Immature natural killer cell (primary cell): ENCODE data around the gene EHD3. TPM values are rescaled to one million over a fixed set of nuclear protein-coding genes. Genes with fewer than 3 reads are reported as not detected.

Source experiments
- DNase-seq, 3 donors: peaks; one replicate each; pipeline ENCODE4 v3.0.0; 2022; ENCODE audit warnings: mixed read lengths in 1 of 3
- H3K27ac Mint-ChIP-seq, 6 donors: one replicate each; pipeline ENCODE4 v1.8.0; 2020; ENCODE audit warnings: mixed read lengths in 6 of 6, mild to moderate bottlenecking in 5 of 6, inconsistent platforms in 4 of 6, moderate library complexity in 3 of 6
- H3K27me3 Mint-ChIP-seq, 3 donors: one replicate each; pipeline ENCODE4 v1.8.0; 2020 to 2021; ENCODE audit warnings: low read depth in 3 of 3, mild to moderate bottlenecking in 3 of 3, mixed read lengths in 3 of 3, moderate library complexity in 3 of 3, inconsistent platforms in 1 of 3
- H3K36me3 Mint-ChIP-seq, 3 donors: one replicate each; pipeline ENCODE4 v1.8.0; 2020; ENCODE audit warnings: mixed read lengths in 3 of 3, inconsistent platforms in 2 of 3, mild to moderate bottlenecking in 2 of 3
- H3K4me1 Mint-ChIP-seq, 2 donors: one replicate each; pipeline ENCODE4 v1.8.0; 2020; ENCODE audit warnings: inconsistent platforms in 2 of 2, mild to moderate bottlenecking in 2 of 2, mixed read lengths in 2 of 2, moderate library complexity in 1 of 2
- H3K4me3 Mint-ChIP-seq, 5 donors: one replicate each; pipeline ENCODE4 v1.8.0; 2020; ENCODE audit warnings: mild to moderate bottlenecking in 5 of 5, mixed read lengths in 5 of 5, inconsistent platforms in 3 of 5, moderate library complexity in 3 of 5
- H3K9me3 Mint-ChIP-seq, 6 donors: one replicate each; pipeline ENCODE4 v1.8.0; 2020; ENCODE audit warnings: mild to moderate bottlenecking in 6 of 6, mixed read lengths in 6 of 6, inconsistent platforms in 4 of 6, moderate library complexity in 3 of 6
- polyA plus RNA-seq, 3 donors: library from polyadenylated mRNA; unstranded; fragments of 300-500 nt; fragmentation: Illumina TruSeq; gene quantifications; one replicate each; pipeline ENCODE4 v1.2.3, GENCODE V29; 2021

The EHD3 gene
- polyA plus RNA-seq, 3 donors from 2014 or later: 3.6 to 4.9 (median 3.7) TPM

- Mint-ChIP-seq H3K4me1 (no peaks in the 10 kb centered on the region), H3K27ac (no peak overlapping the region), H3K27me3 (peaks cover 0 to 2% (median 2%) of the 10 kb centered on the region in 3 donors), H3K9me3 (no peaks in the 10 kb centered on the region), H3K4me3 (no peak overlapping the region), H3K36me3 (peaks cover 0 to 18% (median 8%) of the 10 kb centered on the region in 3 donors)
- no peak for DNase-seq
Observed at GRCh38 chr2:31246184-31246852, 12.4 kb downstream of the EHD3 start.

- Mint-ChIP-seq H3K27me3 (peaks cover 0 to 2% (median 2%) of the 10 kb centered on the region in 3 donors), H3K27ac (no peak overlapping the region), H3K9me3 (no peaks in the 10 kb centered on the region), H3K4me3 (no peak overlapping the region), H3K36me3 (peaks cover 0 to 18% (median 8%) of the 10 kb centered on the region in 3 donors), H3K4me1 (no peaks in the 10 kb centered on the region)
- DNase-seq: no peak
Observed at GRCh38 chr2:31247711-31248110, 13.8 kb downstream of the EHD3 start.

- no peak overlapping the region for H3K27ac Mint-ChIP-seq
- no peaks in the 10 kb centered on the region for H3K9me3 Mint-ChIP-seq
- H3K4me1 Mint-ChIP-seq: peaks cover 0 to 1% of the 10 kb centered on the region in 2 donors
- DNase-seq: no peak
- no peak overlapping the region for H3K4me3 Mint-ChIP-seq
- H3K27me3 Mint-ChIP-seq: peaks cover 0 to 2% (median 2%) of the 10 kb centered on the region in 3 donors
- H3K36me3 Mint-ChIP-seq: peaks cover 0 to 18% (median 8%) of the 10 kb centered on the region in 3 donors
Observed at GRCh38 chr2:31248139-31248538, 14.2 kb downstream of the EHD3 start.

GRCh38 chr2:31249009-31249690 is 15.2 kb downstream of the EHD3 start:
- peaks cover 0 to 2% of the 10 kb centered on the region in 2 donors for H3K4me1 Mint-ChIP-seq
- H3K4me3 Mint-ChIP-seq: no peak overlapping the region
- H3K27ac Mint-ChIP-seq: no peak overlapping the region

GRCh38 chr2:31251018-31251417 is 17.1 kb downstream of the EHD3 start:
- Mint-ChIP-seq H3K9me3 (no peaks in the 10 kb centered on the region), H3K4me3 (no peak overlapping the region), H3K36me3 (peaks cover 0 to 13% (median 5%) of the 10 kb centered on the region in 3 donors), H3K27me3 (peaks cover 0 to 2% (median 2%) of the 10 kb centered on the region in 3 donors), H3K27ac (no peak overlapping the region), H3K4me1 (peaks cover 0 to 2% of the 10 kb centered on the region in 2 donors)
- no peak for DNase-seq

More at GRCh38 chr2:31249009-31249690, 15.2 kb downstream of the EHD3 start:
- H3K27me3 Mint-ChIP-seq: peaks cover 0 to 2% (median 2%) of the 10 kb centered on the region in 3 donors
- H3K36me3 Mint-ChIP-seq: peaks cover 0 to 13% (median 8%) of the 10 kb centered on the region in 3 donors
- no peak for DNase-seq
- H3K9me3 Mint-ChIP-seq: no peaks in the 10 kb centered on the region

- Mint-ChIP-seq H3K27me3 (peaks cover 0 to 2% (median 0%) of the 10 kb centered on the region in 3 donors), H3K4me3 (no peak overlapping the region), H3K9me3 (no peaks in the 10 kb centered on the region), H3K4me1 (peaks cover 0 to 2% of the 10 kb centered on the region in 2 donors), H3K36me3 (peaks cover 0 to 8% (median 5%) of the 10 kb centered on the region in 3 donors), H3K27ac (no peak overlapping the region)
- DNase-seq: no peak
Observed at GRCh38 chr2:31251851-31252250, 17.9 kb downstream of the EHD3 start.

GRCh38 chr2:31253356-31254131 is 19.6 kb downstream of the EHD3 start:
- Mint-ChIP-seq H3K27ac (no peak overlapping the region), H3K27me3 (peaks cover 0 to 1% (median 0%) of the 10 kb centered on the region in 3 donors), H3K9me3 (no peaks in the 10 kb centered on the region), H3K4me1 (peaks cover 0 to 2% of the 10 kb centered on the region in 2 donors), H3K4me3 (no peak overlapping the region), H3K36me3 (peaks cover 0 to 4% (median 3%) of the 10 kb centered on the region in 3 donors)
- no peak for DNase-seq

- peaks cover 0 to 2% of the 10 kb centered on the region in 2 donors for H3K4me1 Mint-ChIP-seq
- H3K4me3 Mint-ChIP-seq: no peak overlapping the region
- H3K27ac Mint-ChIP-seq: no peak overlapping the region
- no peak for DNase-seq
- no peaks in the 10 kb centered on the region for H3K9me3 Mint-ChIP-seq
- peaks cover 0 to 1% (median 1%) of the 10 kb centered on the region in 3 donors for H3K27me3 Mint-ChIP-seq
- H3K36me3 Mint-ChIP-seq: peaks cover 0 to 4% (median 3%) of the 10 kb centered on the region in 3 donors
Observed at GRCh38 chr2:31254237-31255203, 20.6 kb downstream of the EHD3 start.

- Mint-ChIP-seq H3K4me3 (no peak overlapping the region), H3K27me3 (peaks cover 0 to 3% (median 1%) of the 10 kb centered on the region in 3 donors), H3K27ac (no peak overlapping the region), H3K9me3 (no peaks in the 10 kb centered on the region), H3K36me3 (peaks cover 1 to 7% (median 3%) of the 10 kb centered on the region in 3 donors), H3K4me1 (peaks cover 0 to 2% of the 10 kb centered on the region in 2 donors)
- DNase-seq: no peak
Observed at GRCh38 chr2:31255911-31256571, 22.1 kb downstream of the EHD3 start.

GRCh38 chr2:31256611-31257382 is 22.8 kb downstream of the EHD3 start:
- H3K36me3 Mint-ChIP-seq: peaks cover 3 to 7% (median 5%) of the 10 kb centered on the region in 3 donors
- no peak overlapping the region for H3K27ac Mint-ChIP-seq
- H3K9me3 Mint-ChIP-seq: no peaks in the 10 kb centered on the region

GRCh38 chr2:31258351-31258750 is 24.4 kb downstream of the EHD3 start:
- Mint-ChIP-seq H3K27ac (no peak overlapping the region), H3K27me3 (peaks cover 0 to 3% (median 1%) of the 10 kb centered on the region in 3 donors), H3K9me3 (no peaks in the 10 kb centered on the region), H3K36me3 (peaks cover 3 to 12% (median 10%) of the 10 kb centered on the region in 3 donors), H3K4me1 (no peaks in the 10 kb centered on the region), H3K4me3 (no peak overlapping the region)
- DNase-seq: no peak

More at GRCh38 chr2:31256611-31257382, 22.8 kb downstream of the EHD3 start:
- peaks cover 0 to 3% (median 1%) of the 10 kb centered on the region in 3 donors for H3K27me3 Mint-ChIP-seq
- H3K4me1 Mint-ChIP-seq: peaks cover 0 to 2% of the 10 kb centered on the region in 2 donors
- DNase-seq: no peak
- H3K4me3 Mint-ChIP-seq: no peak overlapping the region

GRCh38 chr2:31259075-31259474 is 25.1 kb downstream of the EHD3 start:
- no peak overlapping the region for H3K27ac Mint-ChIP-seq
- H3K9me3 Mint-ChIP-seq: no peaks in the 10 kb centered on the region
- H3K27me3 Mint-ChIP-seq: peaks cover 0 to 3% (median 1%) of the 10 kb centered on the region in 3 donors
- no peaks in the 10 kb centered on the region for H3K4me1 Mint-ChIP-seq
- no peak overlapping the region for H3K4me3 Mint-ChIP-seq
- no peak for DNase-seq
- H3K36me3 Mint-ChIP-seq: peaks cover 3 to 12% (median 10%) of the 10 kb centered on the region in 3 donors
